ENCODE measurements around the gene ASNS. TPM values are rescaled to one million over a fixed set of nuclear protein-coding genes. Genes with fewer than 3 reads are reported as not detected.
"Not testable (repeated sequence)": the region's sequence is repeated elsewhere in the genome, so short reads cannot be mapped to it uniquely, and the experiment has no call there.

ASNS gene
- total RNA-seq, 1 experiment from 2014 or later, result 114 TPM

- Histone ChIP-seq H3K4me3 (ENCODE audit: insufficient read depth, low read depth, low read length) (no peak overlapping the region), H3K36me3 (replicated peaks; ENCODE audit: control insufficient read depth, insufficient read depth, low read length) (peaks cover 24% of the 10 kb centered on the region), H3K27me3 (ENCODE audit: control insufficient read depth, insufficient read depth, low read length) (no peaks in the 10 kb centered on the region)
- DNase-seq, result no peak
Measured at GRCh38 chr7:97857544-97857943, 14.7 kb downstream of the ASNS start.

GRCh38 chr7:97851683-97852082, 20.5 kb downstream of the ASNS start:
- H3K36me3 ChIP-seq (replicated peaks; ENCODE audit: control insufficient read depth, insufficient read depth, low read length), result peaks cover 24% of the 10 kb centered on the region
- no peak for DNase-seq
- H3K27me3 ChIP-seq (ENCODE audit: control insufficient read depth, insufficient read depth, low read length), result no peaks in the 10 kb centered on the region
- no peak overlapping the region for H3K4me3 ChIP-seq (ENCODE audit: insufficient read depth, low read depth, low read length)

DNA sequence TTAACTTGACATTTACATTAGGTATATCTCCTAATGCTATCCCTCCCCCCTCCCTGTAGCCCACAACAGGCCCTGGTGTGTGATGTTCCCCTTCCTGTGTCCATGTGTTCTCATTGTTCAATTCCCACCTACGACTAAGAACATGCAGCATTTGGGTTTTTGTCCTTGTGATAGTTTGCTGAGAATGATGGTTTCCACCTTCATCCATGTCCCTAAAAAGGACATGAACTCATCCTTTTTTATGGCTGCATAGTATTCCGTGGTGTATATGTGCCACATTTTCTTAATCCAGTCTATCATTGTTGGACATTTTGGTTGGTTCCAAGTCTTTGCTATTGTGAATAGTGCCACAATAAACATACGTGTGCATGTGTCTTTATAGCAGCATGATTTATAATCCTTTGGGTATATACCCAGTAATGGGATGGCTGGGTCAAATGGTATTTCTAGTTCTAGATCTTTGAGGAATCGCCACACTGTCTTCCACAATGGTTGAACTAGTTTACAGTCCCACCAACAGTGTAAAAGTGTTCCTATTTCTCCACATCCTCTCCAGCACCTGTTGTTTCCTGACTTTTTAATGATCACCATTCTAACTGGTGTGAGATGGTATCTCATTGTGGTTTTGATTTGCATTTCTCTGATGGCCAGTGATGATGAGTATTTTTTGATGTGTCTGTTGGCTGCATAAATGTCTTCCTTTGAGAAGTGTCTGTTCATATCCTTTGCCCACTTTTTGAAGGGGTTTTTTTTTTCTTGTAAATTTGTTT, 21.8 kb downstream of the ASNS start:
- H3K4me3 ChIP-seq (ENCODE audit: insufficient read depth, low read depth, low read length); H3K27me3 ChIP-seq (ENCODE audit: control insufficient read depth, insufficient read depth, low read length); DNase-seq: not testable (repeated sequence)
- H3K36me3 ChIP-seq (replicated peaks; ENCODE audit: control insufficient read depth, insufficient read depth, low read length), result peaks cover 22% of the 10 kb centered on the region

- Histone ChIP-seq H3K36me3 (replicated peaks; ENCODE audit: control insufficient read depth, insufficient read depth, low read length) (peaks cover 9% of the 10 kb centered on the region), H3K4me3 (ENCODE audit: insufficient read depth, low read depth, low read length) (no peak overlapping the region), H3K27me3 (ENCODE audit: control insufficient read depth, insufficient read depth, low read length) (no peaks in the 10 kb centered on the region)
- no peak for DNase-seq
Measured at GRCh38 chr7:97847791-97848190, 24.4 kb downstream of the ASNS start.

GRCh38 chr7:97846945-97847344, 25.3 kb downstream of the ASNS start:
- no peaks in the 10 kb centered on the region for H3K27me3 ChIP-seq (ENCODE audit: control insufficient read depth, insufficient read depth, low read length)
- peaks cover 5% of the 10 kb centered on the region for H3K36me3 ChIP-seq (replicated peaks; ENCODE audit: control insufficient read depth, insufficient read depth, low read length)
- no peak for DNase-seq
- H3K4me3 ChIP-seq (ENCODE audit: insufficient read depth, low read depth, low read length), result no peak overlapping the region

GRCh38 chr7:97845622-97846203, 26.5 kb downstream of the ASNS start:
- peak; percentile 24 for DNase-seq
- Histone ChIP-seq H3K4me3 (ENCODE audit: insufficient read depth, low read depth, low read length) (no peak overlapping the region), H3K27me3 (ENCODE audit: control insufficient read depth, insufficient read depth, low read length) (no peaks in the 10 kb centered on the region), H3K36me3 (replicated peaks; ENCODE audit: control insufficient read depth, insufficient read depth, low read length) (no peaks in the 10 kb centered on the region)

GRCh38 chr7:97844036-97844435, 28.2 kb downstream of the ASNS start:
- H3K4me3 ChIP-seq (ENCODE audit: insufficient read depth, low read depth, low read length), result no peak overlapping the region
- DNase-seq, result peak; percentile 33
- H3K36me3 ChIP-seq (replicated peaks; ENCODE audit: control insufficient read depth, insufficient read depth, low read length), result no peaks in the 10 kb centered on the region
- no peaks in the 10 kb centered on the region for H3K27me3 ChIP-seq (ENCODE audit: control insufficient read depth, insufficient read depth, low read length)

DNA sequence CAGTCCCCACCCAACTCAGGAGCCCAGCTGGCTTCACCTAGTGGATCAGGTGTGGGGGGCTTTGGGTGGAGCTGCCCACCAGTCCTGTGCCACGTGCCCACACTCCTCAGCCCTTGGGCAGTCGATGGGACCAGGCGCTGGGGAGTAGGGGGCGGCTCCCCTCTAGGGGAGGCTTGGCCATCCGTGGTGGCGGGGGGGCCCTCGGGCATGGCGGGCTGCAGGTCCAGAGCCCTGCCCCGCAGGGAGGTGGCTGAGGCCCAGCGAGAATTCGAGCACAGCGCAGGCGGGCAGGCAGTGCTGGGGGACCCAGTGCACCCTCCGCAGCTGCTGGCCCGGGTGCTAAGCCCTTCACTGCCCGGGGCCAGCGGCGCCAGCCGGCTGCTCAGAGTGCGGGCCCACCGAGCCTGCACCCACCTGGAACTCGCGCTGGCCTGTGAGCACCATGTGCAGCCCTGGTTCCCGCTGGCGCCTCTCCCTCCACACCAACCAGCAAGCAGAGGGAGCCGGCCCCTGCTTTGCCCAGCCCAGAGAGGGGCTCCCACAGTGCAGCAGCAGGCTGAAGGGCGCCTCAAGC, 29.3 kb downstream of the ASNS start:
- H3K36me3 ChIP-seq (replicated peaks; ENCODE audit: control insufficient read depth, insufficient read depth, low read length), result no peaks in the 10 kb centered on the region
- DNase-seq, result no peak
- H3K4me3 ChIP-seq (ENCODE audit: insufficient read depth, low read depth, low read length), result no peak overlapping the region
- H3K27me3 ChIP-seq (ENCODE audit: control insufficient read depth, insufficient read depth, low read length), result no peaks in the 10 kb centered on the region

- DNase-seq, result no peak
- Histone ChIP-seq H3K27me3 (ENCODE audit: control insufficient read depth, insufficient read depth, low read length) (no peaks in the 10 kb centered on the region), H3K4me3 (ENCODE audit: insufficient read depth, low read depth, low read length) (no peak overlapping the region), H3K36me3 (replicated peaks; ENCODE audit: control insufficient read depth, insufficient read depth, low read length) (no peaks in the 10 kb centered on the region)
Measured at GRCh38 chr7:97842006-97842405, 30.2 kb downstream of the ASNS start.

DNA sequence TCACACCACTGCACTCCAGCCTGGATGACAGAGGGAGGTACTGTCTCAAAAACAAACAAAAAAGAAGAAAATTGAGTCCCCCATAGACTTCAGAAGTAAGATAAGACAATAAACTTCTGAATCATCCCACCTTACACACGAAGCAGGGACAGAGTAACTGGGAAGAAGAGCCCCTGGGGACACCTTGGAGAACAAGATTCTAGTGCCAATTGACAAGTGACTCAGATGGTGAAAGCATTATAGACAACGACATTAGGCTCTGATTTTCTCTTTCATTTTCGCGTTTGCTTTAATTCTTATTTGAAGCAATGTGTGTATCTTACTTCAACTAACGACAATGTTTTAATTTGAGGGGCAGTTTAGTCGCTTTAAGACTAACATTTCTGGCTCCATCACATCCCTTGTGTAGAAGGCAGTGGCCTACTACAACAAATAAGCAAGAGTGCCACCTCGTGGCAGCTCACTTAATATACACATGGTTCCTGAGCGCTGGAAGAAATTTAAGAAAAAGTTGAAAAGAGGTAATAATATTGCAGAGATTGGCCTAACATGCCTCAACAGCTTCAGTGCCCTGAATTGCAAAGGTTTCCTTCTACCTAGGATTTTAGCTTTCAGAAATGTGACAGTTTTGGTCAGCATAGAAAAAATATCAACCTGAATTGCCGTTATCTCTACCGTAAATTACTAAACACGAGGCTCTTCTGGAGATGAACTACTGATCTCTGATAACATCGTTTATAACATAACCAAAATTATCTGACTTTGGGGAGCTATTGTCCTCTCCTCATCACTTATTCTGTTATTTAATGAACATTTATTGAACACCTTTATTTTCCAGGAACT, 36.7 kb downstream of the ASNS start:
- no peaks in the 10 kb centered on the region for H3K36me3 ChIP-seq (replicated peaks; ENCODE audit: control insufficient read depth, insufficient read depth, low read length)
- H3K27me3 ChIP-seq (ENCODE audit: control insufficient read depth, insufficient read depth, low read length), result no peaks in the 10 kb centered on the region
- DNase-seq, result peak; percentile 51
- H3K4me3 ChIP-seq (ENCODE audit: insufficient read depth, low read depth, low read length), result no peak overlapping the region

DNA sequence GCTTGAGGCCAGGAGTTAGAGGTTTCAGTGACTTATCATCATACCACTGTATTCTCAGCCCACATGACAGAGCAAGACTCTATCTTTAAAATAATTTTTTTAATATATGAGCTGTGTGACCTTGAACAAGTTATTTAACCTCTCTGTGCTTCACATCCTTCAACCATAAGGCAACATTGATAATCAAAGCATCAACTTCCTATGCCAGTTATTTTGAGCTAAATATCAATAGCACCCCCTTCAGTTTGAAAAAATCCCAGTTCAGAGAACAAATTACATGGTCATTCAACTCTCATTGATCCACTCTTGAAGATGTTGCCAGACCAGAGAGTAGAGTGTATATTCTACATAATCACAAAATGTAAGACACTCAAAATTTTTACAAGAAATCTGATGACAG, 53.0 kb downstream of the ASNS start:
- Histone ChIP-seq H3K27me3 (ENCODE audit: control insufficient read depth, insufficient read depth, low read length) (no peaks in the 10 kb centered on the region), H3K36me3 (replicated peaks; ENCODE audit: control insufficient read depth, insufficient read depth, low read length) (no peaks in the 10 kb centered on the region), H3K4me3 (ENCODE audit: insufficient read depth, low read depth, low read length) (no peak overlapping the region)
- DNase-seq, result no peak

DNA sequence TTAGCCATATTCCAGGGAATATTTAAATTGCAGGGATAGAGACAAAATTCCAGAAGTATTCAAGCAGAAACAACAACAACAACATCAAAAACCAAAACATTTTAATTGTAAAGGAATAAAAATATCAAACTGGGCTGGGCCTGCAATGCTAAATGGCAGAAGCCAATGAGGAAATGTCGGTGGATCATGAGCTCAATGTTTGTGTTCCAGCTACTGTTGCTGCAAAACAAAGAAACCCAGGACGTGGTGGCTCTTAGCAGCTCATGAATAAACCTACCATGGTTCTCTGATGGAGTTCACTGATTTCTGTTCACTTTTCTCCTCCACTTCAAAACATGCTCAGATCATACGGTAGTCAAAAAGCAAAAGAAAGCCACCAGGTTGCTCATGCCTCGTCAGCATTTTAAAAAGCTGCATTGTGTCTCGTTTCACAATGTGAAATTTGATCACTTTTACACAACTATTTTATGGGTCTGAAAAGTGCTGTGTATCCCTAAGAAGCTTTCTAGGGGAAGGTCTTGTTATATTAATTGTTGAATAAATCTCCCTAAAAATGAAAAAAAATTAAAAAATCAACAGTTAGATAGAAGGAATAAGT, 54.0 kb downstream of the ASNS start:
- H3K27me3 ChIP-seq (ENCODE audit: control insufficient read depth, insufficient read depth, low read length), result no peaks in the 10 kb centered on the region
- no peaks in the 10 kb centered on the region for H3K36me3 ChIP-seq (replicated peaks; ENCODE audit: control insufficient read depth, insufficient read depth, low read length)
- DNase-seq, result no peak
- H3K4me3 ChIP-seq (ENCODE audit: insufficient read depth, low read depth, low read length), result no peak overlapping the region
